Activated CD4-positive, alpha-beta memory T cell treated with anti-CD3 and anti-CD28 coated beads, Interleukin-2, amount 10 ng/mL, durations not matched to agents 7 days and 5 days (primary cell): Measurements from ENCODE around the gene KCNB1. TPM values are rescaled to one million over a fixed set of nuclear protein-coding genes. Genes with fewer than 3 reads are reported as not detected.
"Not testable (repeated sequence)": the region's sequence is repeated elsewhere in the genome, so short reads cannot be mapped to it uniquely, and the experiment has no call there.

ENCODE experiments used
- CTCF ChIA-PET: fragments of 350-600 bp; sonication (Branson Sonifier 250); formaldehyde crosslinking; loops from one replicate; lab custom pipeline; 2021; ENCODE audit warnings: antibody characterized with exemption, inconsistent platforms; lab: Charles Lee
- POLR2A ChIA-PET: fragments of 350-600 bp; sonication (Branson Sonifier 250); formaldehyde crosslinking; loops from one replicate; lab custom pipeline; 2021; ENCODE audit warnings: antibody characterized with exemption; lab: Charles Lee
- DNase-seq: peaks from one replicate; pipeline ENCODE4 v3.0.0-alpha.2; 2020
- H3K27ac Mint-ChIP-seq: one replicate; pipeline ENCODE4 v1.8.0; 2021; ENCODE audit warnings: mild to moderate bottlenecking, mixed read lengths
- H3K27me3 Mint-ChIP-seq: one replicate; pipeline ENCODE4 v1.8.0; 2021; ENCODE audit warnings: mixed read lengths
- H3K36me3 Mint-ChIP-seq: one replicate; pipeline ENCODE4 v1.8.0; 2021; ENCODE audit warnings: low read depth, mixed read lengths
- H3K4me1 Mint-ChIP-seq: one replicate; pipeline ENCODE4 v1.8.0; 2021; ENCODE audit warnings: mixed read lengths
- H3K4me3 Mint-ChIP-seq: one replicate; pipeline ENCODE4 v1.8.0; 2021; ENCODE audit warnings: mild to moderate bottlenecking, mixed read lengths
- H3K9me3 Mint-ChIP-seq: one replicate; pipeline ENCODE4 v1.8.0; 2021; ENCODE audit warnings: mixed read lengths
- total RNA-seq, 2 experiments: library from RNA; stranded (reverse); gene quantifications; one replicate each; pipeline ENCODE4 v1.2.3, GENCODE V29; 2021

KCNB1 gene
- total RNA-seq, 2 experiments from 2014 or later: 0.05 TPM; not detected in 1

GRCh38 chr20:49323622-49324238 is 158.7 kb downstream of the KCNB1 start:
- no peaks in the 10 kb centered on the region for H3K9me3 Mint-ChIP-seq
- H3K4me3 Mint-ChIP-seq: peak overlapping the region; percentile 29
- peaks cover 1% of the 10 kb centered on the region for H3K36me3 Mint-ChIP-seq
- DNase-seq: peak; percentile 55
- H3K27me3 Mint-ChIP-seq: peaks cover 46% of the 10 kb centered on the region
- ChIA-PET CTCF (interaction anchor here (0.7 to 3.3 kb wide), 10 partner anchors 11 to 211 kb away, joined by 3 to 8 read pairs (median 4); no protein-coding TSS in a partner anchor), POLR2A (interaction anchor here (1.0 to 6.2 kb wide), 4 partner anchors 11 to 46 kb away, joined by 3 to 72 read pairs (median 4); partner anchors contain the start of gene ZNFX1)
- peaks cover 38% of the 10 kb centered on the region for H3K4me1 Mint-ChIP-seq
- peak overlapping the region; percentile 74 for H3K27ac Mint-ChIP-seq

GRCh38 chr20:49320460-49320859 is 162.0 kb downstream of the KCNB1 start:
- peaks cover 3% of the 10 kb centered on the region for H3K36me3 Mint-ChIP-seq

GRCh38 chr20:49319208-49319809 is 163.2 kb downstream of the KCNB1 start:
- no peak for DNase-seq
- no peak overlapping the region for H3K27ac Mint-ChIP-seq
- peaks cover 33% of the 10 kb centered on the region for H3K4me1 Mint-ChIP-seq
- peaks cover 3% of the 10 kb centered on the region for H3K36me3 Mint-ChIP-seq
- POLR2A ChIA-PET: interaction anchor here (0.6 to 6.2 kb wide), 6 partner anchors 8 to 68 kb away, joined by 3 to 72 read pairs (median 4); no protein-coding TSS in a partner anchor
- H3K4me3 Mint-ChIP-seq: peak overlapping the region; percentile 76
- peaks cover 58% of the 10 kb centered on the region for H3K27me3 Mint-ChIP-seq
- CTCF ChIA-PET: interaction anchor here (0.6 to 1.3 kb wide), 4 partner anchors 11 to 174 kb away, joined by 3 to 4 read pairs (median 3); no protein-coding TSS in a partner anchor
- H3K9me3 Mint-ChIP-seq: no peaks in the 10 kb centered on the region

More at GRCh38 chr20:49320460-49320859, 162.0 kb downstream of the KCNB1 start:
- peaks cover 41% of the 10 kb centered on the region for H3K4me1 Mint-ChIP-seq
- no peaks in the 10 kb centered on the region for H3K9me3 Mint-ChIP-seq
- H3K27me3 Mint-ChIP-seq: peaks cover 56% of the 10 kb centered on the region
- no peak for DNase-seq
- no peak overlapping the region for H3K27ac Mint-ChIP-seq
- H3K4me3 Mint-ChIP-seq: no peak overlapping the region
- POLR2A ChIA-PET: interaction anchor here (1.0 to 6.2 kb wide), 5 partner anchors 9 to 53 kb away, joined by 3 to 72 read pairs (median 6); no protein-coding TSS in a partner anchor
- CTCF ChIA-PET: interaction anchor here (0.6 to 1.8 kb wide), 5 partner anchors 10 to 416 kb away, joined by 3 to 8 read pairs (median 5); no protein-coding TSS in a partner anchor

- Mint-ChIP-seq H3K9me3 (no peaks in the 10 kb centered on the region), H3K4me3 (peak overlapping the region; percentile 76), H3K4me1 (peaks cover 26% of the 10 kb centered on the region), H3K27ac (no peak overlapping the region), H3K27me3 (peaks cover 61% of the 10 kb centered on the region), H3K36me3 (peaks cover 3% of the 10 kb centered on the region)
- DNase-seq: peak; percentile 41
- ChIA-PET CTCF (interaction anchor here (0.6 to 0.9 kb wide), 2 partner anchors 31 to 174 kb away, joined by 3 read pairs; no protein-coding TSS in a partner anchor), POLR2A (interaction anchor here (0.6 to 6.2 kb wide), 5 partner anchors 8 to 37 kb away, joined by 3 to 72 read pairs (median 3); no protein-coding TSS in a partner anchor)
These were observed 163.8 kb downstream of the KCNB1 start for GRCh38 chr20:49318430-49319207.

GRCh38 chr20:49318091-49318429 is 164.4 kb downstream of the KCNB1 start:
- H3K4me3 Mint-ChIP-seq: no peak overlapping the region
- no peak for DNase-seq
- peaks cover 3% of the 10 kb centered on the region for H3K36me3 Mint-ChIP-seq
- peaks cover 63% of the 10 kb centered on the region for H3K27me3 Mint-ChIP-seq
- no peak overlapping the region for H3K27ac Mint-ChIP-seq
- no peaks in the 10 kb centered on the region for H3K9me3 Mint-ChIP-seq
- ChIA-PET POLR2A (interaction anchor here (1.3 to 6.2 kb wide), 3 partner anchors 9 to 37 kb away, joined by 3 to 72 read pairs (median 3); no protein-coding TSS in a partner anchor), CTCF (interaction anchor here (0.5 to 0.6 kb wide), 2 partner anchors 17 to 162 kb away, joined by 3 to 4 read pairs; no protein-coding TSS in a partner anchor)
- peaks cover 21% of the 10 kb centered on the region for H3K4me1 Mint-ChIP-seq

GRCh38 chr20:49316704-49317103 is 165.8 kb downstream of the KCNB1 start:
- CTCF ChIA-PET: no interaction called here
- H3K36me3 Mint-ChIP-seq: peaks cover 3% of the 10 kb centered on the region
- POLR2A ChIA-PET: no interaction called here
- peaks cover 13% of the 10 kb centered on the region for H3K4me1 Mint-ChIP-seq
- H3K27ac Mint-ChIP-seq: no peak overlapping the region
- H3K4me3 Mint-ChIP-seq: no peak overlapping the region
- no peaks in the 10 kb centered on the region for H3K9me3 Mint-ChIP-seq
- peaks cover 62% of the 10 kb centered on the region for H3K27me3 Mint-ChIP-seq
- DNase-seq: no peak

- peaks cover 55% of the 10 kb centered on the region for H3K27me3 Mint-ChIP-seq
- H3K36me3 Mint-ChIP-seq: peaks cover 3% of the 10 kb centered on the region
- H3K4me3 Mint-ChIP-seq: no peak overlapping the region
- no peak overlapping the region for H3K27ac Mint-ChIP-seq
- peaks cover 16% of the 10 kb centered on the region for H3K4me1 Mint-ChIP-seq
- CTCF ChIA-PET: interaction anchor here (0.6 kb wide), 1 partner anchor 99 kb away, joined by 3 read pairs; no protein-coding TSS in a partner anchor
- POLR2A ChIA-PET: no interaction called here
- no peak for DNase-seq
- H3K9me3 Mint-ChIP-seq: peaks cover 6% of the 10 kb centered on the region
These were observed 166.9 kb downstream of the KCNB1 start for GRCh38 chr20:49315580-49315979.

GRCh38 chr20:49314052-49314451 is 168.4 kb downstream of the KCNB1 start:
- H3K4me3 Mint-ChIP-seq, H3K9me3 Mint-ChIP-seq, DNase-seq, CTCF ChIA-PET, H3K36me3 Mint-ChIP-seq, H3K27ac Mint-ChIP-seq: not testable (repeated sequence)
- POLR2A ChIA-PET: interaction anchor here (1.5 kb wide), 1 partner anchor 27 kb away, joined by 3 read pairs; no protein-coding TSS in a partner anchor
- H3K4me1 Mint-ChIP-seq: peaks cover 13% of the 10 kb centered on the region
- peaks cover 53% of the 10 kb centered on the region for H3K27me3 Mint-ChIP-seq

Other genes with a start within 250 kb of the KCNB1 start
- gene ZNFX1, start 204.6 kb downstream of the KCNB1 start, total RNA-seq: 10 to 100 TPM; 88.7 to 89.5 TPM
- 1 to 10 TPM; 1.6 to 2.8 TPM for gene PTGIS, start 85.5 kb upstream of the KCNB1 start, total RNA-seq
- gene B4GALT5, start 231.2 kb upstream of the KCNB1 start, total RNA-seq: 10 to 100 TPM; 21.6 to 22.4 TPM